HUES64 (cell line): Measurements from ENCODE around the gene TBC1D22A. TPM values are rescaled to one million over a fixed set of nuclear protein-coding genes. Genes with fewer than 3 reads are reported as not detected.

Experiments used
- H3K27ac ChIP-seq: 2 replicates; pipeline ENCODE4 v1.7.0; 2013; ENCODE audit warnings: low read depth, low read length, inconsistent platforms
- H3K27me3 ChIP-seq: 2 replicates; pipeline ENCODE4 v1.6.1; 2013; ENCODE audit warnings: mild to moderate bottlenecking, low read length; ENCODE audit not compliant: insufficient read depth
- H3K36me3 ChIP-seq: 2 replicates; pipeline ENCODE4 v1.6.1; 2013; ENCODE audit warnings: mild to moderate bottlenecking, low read length; ENCODE audit not compliant: insufficient read depth
- H3K4me1 ChIP-seq: 2 replicates; pipeline ENCODE4 v1.6.1; 2013; ENCODE audit warnings: mild to moderate bottlenecking, low read length, moderate library complexity; ENCODE audit not compliant: insufficient read depth
- H3K4me3 ChIP-seq: 2 replicates; pipeline ENCODE4 v1.5.1; 2013; ENCODE audit warnings: mild to moderate bottlenecking, low read length, moderate library complexity
- H3K9ac ChIP-seq: 2 replicates; pipeline ENCODE4 v1.6.1; 2013; ENCODE audit warnings: mild to moderate bottlenecking, low read depth, low read length
- H3K9me3 ChIP-seq: 2 replicates; pipeline ENCODE4 v1.6.1; 2013; ENCODE audit warnings: low read depth, low read length; ENCODE audit not compliant: insufficient read depth
- WGBS: fragments of 150-250, 120-280 bp; methylation state at CpG from one replicate; pipeline ENCODE4 v1.1.7; 2013; ENCODE audit warnings: missing lambda C conversion rate; 5-methylcytosine and 5-hydroxymethylcytosine counted together
- polyA plus RNA-seq, 2 experiments: library from polyadenylated mRNA; stranded (reverse); fragments of 50-300 nt; gene quantifications; one replicate each; pipeline ENCODE4 v1.2.3, GENCODE V29; 2013

Gene TBC1D22A
- 9.7 TPM for polyA plus RNA-seq (2013, experiment 1 of 2)
- polyA plus RNA-seq (2013, experiment 2 of 2) = 10.8 TPM

GRCh38 chr22:46762238-46763050 is at the start of gene TBC1D22A:
Gene TBC1D22A (plus strand): TSS chr22:46762650. CDS start chr22:46762787, 137 bp downstream.
- Histone ChIP-seq H3K9me3 (no peaks in the 10 kb centered on the region), H3K4me3 (peak within 1 kb of the TSS; percentile 75), H3K27ac (peak within 1 kb of the TSS; percentile 86), H3K36me3 (peaks cover 17% of the 10 kb centered on the region), H3K9ac (peak within 1 kb of the TSS; percentile 87), H3K4me1 (peaks cover 3% of the 10 kb centered on the region; the same call in 1 of the 2 replicates), H3K27me3 (no peaks in the 10 kb centered on the region)
- under 1% methylated on average over 66 of the region's 66 CpGs for WGBS

GRCh38 chr22:46714550-46714949 is 47.9 kb upstream of the TBC1D22A start:
- Histone ChIP-seq H3K27me3 (no peaks in the 10 kb centered on the region), H3K9ac (no peak overlapping the region), H3K9me3 (no peaks in the 10 kb centered on the region), H3K36me3 (peaks cover 66% of the 10 kb centered on the region), H3K27ac (no peak overlapping the region), H3K4me1 (no peaks in the 10 kb centered on the region; the same call in 1 of the 2 replicates), H3K4me3 (no peak overlapping the region)
- WGBS = 94% methylated on average over 4 of the region's 4 CpGs

- no peaks in the 10 kb centered on the region for H3K4me1 ChIP-seq
- no peaks in the 10 kb centered on the region for H3K9me3 ChIP-seq
- no peaks in the 10 kb centered on the region for H3K27me3 ChIP-seq
- H3K4me3 ChIP-seq = no peak overlapping the region
- no peak overlapping the region for H3K9ac ChIP-seq
- no peak overlapping the region for H3K27ac ChIP-seq
- peaks cover 46% of the 10 kb centered on the region for H3K36me3 ChIP-seq
- 96% methylated on average over 11 of the region's 11 CpGs for WGBS
Measured at GRCh38 chr22:46719921-46720320, 42.5 kb upstream of the TBC1D22A start.

DNA sequence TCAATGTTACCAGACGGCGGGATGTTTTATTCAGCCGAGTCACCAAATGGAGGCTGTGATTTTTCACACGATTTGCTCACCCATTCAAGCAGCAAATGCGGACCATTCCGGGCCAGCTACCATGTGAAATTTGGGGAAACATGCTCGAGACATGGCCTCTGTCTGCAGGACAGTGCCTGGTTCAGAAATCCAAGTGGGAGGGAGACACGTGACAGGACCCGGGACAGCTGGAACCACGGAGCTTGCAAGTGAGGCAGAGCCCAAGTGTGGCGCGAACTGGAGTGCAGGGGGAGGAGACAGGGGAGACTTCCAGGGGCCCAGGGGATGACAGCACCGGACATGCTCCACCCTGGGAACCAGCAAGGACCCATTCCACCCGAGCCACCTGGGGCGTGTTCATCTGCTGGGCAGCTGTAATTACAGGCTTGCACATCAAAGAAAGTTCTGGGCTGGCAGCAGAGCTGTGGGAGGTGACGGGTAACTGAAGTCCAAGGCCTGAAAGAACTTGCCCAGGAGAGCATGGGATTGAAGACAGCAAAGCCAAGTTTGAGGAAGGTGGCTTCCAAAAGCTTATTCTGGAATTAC is 40.9 kb upstream of the TBC1D22A start:
- no peak overlapping the region for H3K4me3 ChIP-seq
- H3K9me3 ChIP-seq = no peaks in the 10 kb centered on the region
- H3K36me3 ChIP-seq = peaks cover 37% of the 10 kb centered on the region
- no peak overlapping the region for H3K9ac ChIP-seq
- H3K27ac ChIP-seq = no peak overlapping the region
- H3K27me3 ChIP-seq = no peaks in the 10 kb centered on the region
- WGBS = 93% methylated on average over 16 of the region's 16 CpGs
- no peaks in the 10 kb centered on the region for H3K4me1 ChIP-seq

DNA sequence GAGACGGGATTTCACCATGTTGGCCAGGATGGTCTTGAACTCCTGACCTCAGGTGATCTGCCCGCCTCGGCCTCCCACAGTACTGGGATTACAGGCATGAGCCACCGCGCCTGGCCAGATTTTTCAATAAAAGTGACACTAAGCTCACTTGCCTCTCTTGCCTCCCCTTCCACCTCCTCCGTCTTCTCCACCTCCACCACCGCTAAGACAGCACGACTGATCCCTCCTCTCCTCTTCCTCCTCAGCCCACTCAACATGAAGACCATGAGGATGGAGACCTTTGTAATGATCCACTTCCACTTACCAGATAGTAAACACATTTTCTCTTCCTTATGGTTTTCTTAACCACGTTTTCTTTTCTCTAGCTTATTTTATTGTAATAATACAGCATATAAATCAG is 38.6 kb upstream of the TBC1D22A start:
- Histone ChIP-seq H3K27ac (no peak overlapping the region), H3K9ac (no peak overlapping the region), H3K4me3 (no peak overlapping the region), H3K27me3 (no peaks in the 10 kb centered on the region), H3K4me1 (no peaks in the 10 kb centered on the region), H3K9me3 (no peaks in the 10 kb centered on the region), H3K36me3 (peaks cover 18% of the 10 kb centered on the region)
- WGBS = 97% methylated on average over 8 of the region's 9 CpGs

- H3K36me3 ChIP-seq = peaks cover 5% of the 10 kb centered on the region
- H3K9me3 ChIP-seq = no peaks in the 10 kb centered on the region
- H3K27ac ChIP-seq = no peak overlapping the region
- H3K27me3 ChIP-seq = no peaks in the 10 kb centered on the region
- 90% methylated on average over 18 of the region's 18 CpGs for WGBS
- no peak overlapping the region for H3K9ac ChIP-seq
- H3K4me3 ChIP-seq = no peak overlapping the region
- H3K4me1 ChIP-seq = no peaks in the 10 kb centered on the region
Measured at GRCh38 chr22:46725096-46725495, 37.4 kb upstream of the TBC1D22A start.

GRCh38 chr22:46726066-46726985 is 36.1 kb upstream of the TBC1D22A start:
- H3K27me3 ChIP-seq = no peaks in the 10 kb centered on the region
- no peak overlapping the region for H3K4me3 ChIP-seq
- WGBS = 94% methylated on average over 38 of the region's 38 CpGs
- no peaks in the 10 kb centered on the region for H3K9me3 ChIP-seq
- no peaks in the 10 kb centered on the region; the same call in 1 of the 2 replicates for H3K36me3 ChIP-seq
- H3K9ac ChIP-seq = no peak overlapping the region
- peaks cover 2% of the 10 kb centered on the region; the same call in 1 of the 2 replicates for H3K4me1 ChIP-seq
- H3K27ac ChIP-seq = no peak overlapping the region

DNA sequence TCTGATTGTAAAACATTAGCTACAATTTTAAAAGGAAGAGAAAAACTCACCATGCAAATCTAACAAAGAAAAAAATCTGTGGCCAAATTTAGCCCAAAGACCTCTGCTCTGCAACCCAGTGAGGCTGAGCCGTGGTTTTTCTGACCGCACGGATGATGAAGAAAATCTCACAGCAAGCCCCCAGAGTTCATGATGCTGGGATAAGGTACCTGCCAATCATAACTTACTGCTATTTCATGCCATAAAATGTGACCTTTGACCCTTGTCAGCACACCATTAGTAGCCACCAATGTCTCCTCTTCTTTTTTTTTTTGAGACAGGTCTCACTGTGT is 35.5 kb upstream of the TBC1D22A start:
- Histone ChIP-seq H3K27me3 (no peaks in the 10 kb centered on the region), H3K4me1 (peaks cover 8% of the 10 kb centered on the region; the same call in 1 of the 2 replicates), H3K27ac (no peak overlapping the region), H3K36me3 (no peaks in the 10 kb centered on the region; the same call in 1 of the 2 replicates), H3K9me3 (no peaks in the 10 kb centered on the region), H3K4me3 (no peak overlapping the region), H3K9ac (no peak overlapping the region)
- 96% methylated on average over 3 of the region's 3 CpGs for WGBS

DNA sequence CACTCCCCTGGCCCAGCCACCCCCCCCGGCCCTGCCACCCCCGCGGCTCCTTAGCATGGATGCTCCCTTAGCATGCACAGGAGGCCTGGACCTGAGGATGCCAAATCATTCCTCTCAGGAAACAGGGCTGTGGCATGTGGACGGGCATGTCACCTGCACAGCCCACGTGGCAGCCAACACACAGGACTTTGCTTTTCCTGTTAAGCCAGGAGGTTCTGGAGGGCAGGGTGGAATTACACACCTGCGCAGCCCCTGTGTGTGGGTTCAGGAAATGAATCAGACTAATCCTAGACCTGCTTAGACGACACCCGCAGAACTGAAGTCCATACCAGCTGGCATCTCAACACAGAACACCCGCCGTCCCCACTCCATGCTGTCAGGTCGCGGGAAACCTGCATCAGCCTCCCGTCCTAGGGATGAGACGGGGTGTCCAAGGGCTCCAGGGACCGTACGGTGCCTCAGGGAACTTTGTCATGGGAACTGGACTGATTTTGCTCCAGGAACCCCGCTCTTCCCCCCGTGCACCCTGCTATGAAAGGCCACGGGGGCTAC is 34.6 kb upstream of the TBC1D22A start:
- no peak overlapping the region for H3K4me3 ChIP-seq
- H3K27me3 ChIP-seq = no peaks in the 10 kb centered on the region
- H3K27ac ChIP-seq = no peak overlapping the region
- 90% methylated on average over 19 of the region's 19 CpGs for WGBS
- no peaks in the 10 kb centered on the region for H3K9me3 ChIP-seq
- H3K9ac ChIP-seq = no peak overlapping the region
- H3K36me3 ChIP-seq = no peaks in the 10 kb centered on the region; the same call in 1 of the 2 replicates
- peaks cover 10% of the 10 kb centered on the region; the same call in 1 of the 2 replicates for H3K4me1 ChIP-seq

DNA sequence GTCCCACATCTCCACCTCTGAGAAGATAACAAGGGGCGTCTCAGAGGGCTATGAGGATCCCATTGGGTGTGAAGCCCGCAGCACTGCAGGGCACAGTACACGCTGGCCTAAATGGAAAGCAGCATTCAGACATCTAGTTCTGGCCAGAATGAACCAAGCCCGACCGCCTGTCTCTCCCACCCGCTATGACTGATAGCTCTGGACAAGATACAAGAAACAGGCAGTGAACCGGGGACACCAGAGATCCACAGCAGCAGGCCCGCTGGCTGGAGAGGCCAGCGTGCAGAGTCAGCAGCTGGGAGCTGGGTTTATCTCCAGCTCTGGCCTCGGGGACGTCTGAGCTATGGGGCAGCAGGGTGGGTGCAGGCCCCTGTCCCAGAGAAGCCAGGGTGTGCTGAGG is 34.0 kb upstream of the TBC1D22A start:
- H3K9me3 ChIP-seq = no peaks in the 10 kb centered on the region
- H3K4me3 ChIP-seq = no peak overlapping the region
- no peaks in the 10 kb centered on the region; the same call in 1 of the 2 replicates for H3K36me3 ChIP-seq
- WGBS = 95% methylated on average over 11 of the region's 11 CpGs
- H3K4me1 ChIP-seq = peaks cover 10% of the 10 kb centered on the region; the same call in 1 of the 2 replicates
- H3K27ac ChIP-seq = no peak overlapping the region
- H3K27me3 ChIP-seq = no peaks in the 10 kb centered on the region
- no peak overlapping the region for H3K9ac ChIP-seq
